Left cardiac atrium (tissue), 4 donors: Measurements from ENCODE around the gene ARL5B. TPM values are rescaled to one million over a fixed set of nuclear protein-coding genes. Genes with fewer than 3 reads are reported as not detected.
A peak's percentile ranks its signal among the peaks of the same experiment; 100 is the strongest.

Experiments used
- ATAC-seq, 2 donors: fragments of 200-7000 bp; cut with Tn5 transposase; one replicate each; pipeline ENCODE4 v1.9.1; 2020; ENCODE audit warnings: mild to moderate bottlenecking in 2 of 2, moderate library complexity in 2 of 2
- DNase-seq: peaks from one replicate; pipeline ENCODE4 v3.0.0-alpha.2; 2020
- intact Hi-C, 2 donors: fragments of 100-400 bp; cut with DNase I; formaldehyde crosslinking; loops; one replicate each; pipeline versions ENCODE4 v1.14.1 to v1.15.1; 2022 to 2023
- total RNA-seq, 2 donors: library from RNA; stranded (reverse); fragmentation: NEBNext Ultra II Directional; extraction: Animal tissue kit (Norgen Biotek cat#: 25700); gene quantifications; one replicate each; pipeline ENCODE4 v1.2.1, GENCODE V29; 2021
- donor health status: DM: no; HTN: yes; CAD: no.
- donor health status: DM: no; HTN: yes; CAD: no; lungs with severe emphysema.
- donor health status: DM: yes; HTN: yes; CAD: no.
- donor health status: Dilated cardiomyopathy.

ARL5B gene
- total RNA-seq, 2 donors from 2014 or later = 5.9 to 11.4 TPM

- DNase-seq = no peak
- no peak for ATAC-seq
- intact Hi-C loops = no loop called here
Observed at GRCh38 chr10:18653112-18653511, 6.1 kb upstream of the ARL5B start.

- intact Hi-C loops = no loop called here
- DNase-seq = no peak
- ATAC-seq = no peak
Observed at GRCh38 chr10:18656724-18657123, 2.5 kb upstream of the ARL5B start.

GRCh38 chr10:18658271-18659124, 733 bp upstream of the ARL5B start:
- DNase-seq (peak; percentile 27), ATAC-seq (peak in 1 of 2 donors; percentile 4)
- intact Hi-C loops = no loop called here

- ATAC-seq (peak; percentile 1 to 5), DNase-seq (no peak)
- intact Hi-C loops = no loop called here
Observed at GRCh38 chr10:18659819-18660535, 746 bp downstream of the ARL5B start.

GRCh38 chr10:18660816-18661431, 1.7 kb downstream of the ARL5B start:
- DNase-seq (no peak), ATAC-seq (no peak)
- intact Hi-C loops = no loop called here

- intact Hi-C loops = no loop called here
- ATAC-seq = no peak
- DNase-seq = no peak
Observed at GRCh38 chr10:18664841-18665478, 5.7 kb downstream of the ARL5B start.

- no peak for ATAC-seq
- no peak for DNase-seq
- intact Hi-C loops = no loop called here
Observed at GRCh38 chr10:18665815-18666558, 6.8 kb downstream of the ARL5B start.

GRCh38 chr10:18666810-18667209, 7.6 kb downstream of the ARL5B start:
- no peak for ATAC-seq
- intact Hi-C loops = no loop called here
- DNase-seq = no peak

GRCh38 chr10:18668026-18668425, 8.8 kb downstream of the ARL5B start:
- intact Hi-C loops = no loop called here

GRCh38 chr10:18675086-18675801, 16.0 kb downstream of the ARL5B start:
- no peak for ATAC-seq
- intact Hi-C loops = no loop called here
- no peak for DNase-seq

More at GRCh38 chr10:18668026-18668425, 8.8 kb downstream of the ARL5B start:
- ATAC-seq = no peak
- DNase-seq = no peak

- no peak for DNase-seq
- no peak for ATAC-seq
- intact Hi-C loops = loop anchor here in 1 of 2 donors (10.0 kb wide), 1 partner anchor 1104 kb away; no protein-coding TSS in a partner anchor
Observed at GRCh38 chr10:18680754-18681153, 21.5 kb downstream of the ARL5B start.

GRCh38 chr10:18681366-18681765, 22.1 kb downstream of the ARL5B start:
- ATAC-seq (no peak), DNase-seq (no peak)
- intact Hi-C loops = loop anchor here in 1 of 2 donors (10.0 kb wide), 1 partner anchor 1103 kb away; no protein-coding TSS in a partner anchor

GRCh38 chr10:18681971-18682411, 22.8 kb downstream of the ARL5B start:
- DNase-seq = no peak
- peak in 1 of 2 donors; percentile 71 for ATAC-seq
- intact Hi-C loops = loop anchor here in 1 of 2 donors (10.0 kb wide), 1 partner anchor 1103 kb away; no protein-coding TSS in a partner anchor

GRCh38 chr10:18683427-18683826, 24.2 kb downstream of the ARL5B start:
- intact Hi-C loops = loop anchor here in 1 of 2 donors (10.0 kb wide), 1 partner anchor 1101 kb away; no protein-coding TSS in a partner anchor
- DNase-seq (no peak), ATAC-seq (peak in 1 of 2 donors; percentile 33)

GRCh38 chr10:18684416-18684815, 25.2 kb downstream of the ARL5B start:
- intact Hi-C loops = loop anchor here in 1 of 2 donors (10.0 kb wide), 1 partner anchor 1100 kb away; no protein-coding TSS in a partner anchor

GRCh38 chr10:18684953-18685352, 25.7 kb downstream of the ARL5B start:
- intact Hi-C loops = loop anchor here in 1 of 2 donors (10.0 kb wide), 1 partner anchor 1100 kb away; no protein-coding TSS in a partner anchor
- DNase-seq (no peak), ATAC-seq (no peak)

More at GRCh38 chr10:18684416-18684815, 25.2 kb downstream of the ARL5B start:
- no peak for DNase-seq
- no peak for ATAC-seq

- ATAC-seq = no peak
- intact Hi-C loops = loop anchor here in 1 of 2 donors (10.0 kb wide), 1 partner anchor 1099 kb away; no protein-coding TSS in a partner anchor
Observed at GRCh38 chr10:18685555-18685954, 26.3 kb downstream of the ARL5B start.

More at GRCh38 chr10:18685555-18685954, 26.3 kb downstream of the ARL5B start:
- DNase-seq = no peak
